HepG2 (cell line): ENCODE measurements around the gene NAP1L1. TPM values are rescaled to one million over a fixed set of nuclear protein-coding genes. Genes with fewer than 3 reads are reported as not detected.

ENCODE experiments used
- HNF4G ChIP-seq, 2 experiments: sonication (generic) in 1 of 2; formaldehyde crosslinking in 1 of 2; IDR thresholded peaks; 2 replicates each; pipeline versions ENCODE4 v1.4.0 to v1.6.1; 2011 to 2020; ENCODE audit warnings: borderline replicate concordance in 2 of 2, low read depth in 2 of 2, mild to moderate bottlenecking in 2 of 2, low read length in 1 of 2, missing genetic modification reagents in 1 of 2, moderate library complexity in 1 of 2
- HNRNPL ChIP-seq: fragments of 200-400 bp; formaldehyde crosslinking; IDR thresholded peaks from 2 replicates; pipeline ENCODE4 v1.6.1; 2017; ENCODE audit warnings: mild to moderate bottlenecking, low read depth, low read length
- KAT7 ChIP-seq: IDR thresholded peaks from 2 replicates; pipeline ENCODE4 v1.6.1; 2018; ENCODE audit warnings: borderline replicate concordance, missing compliant biosample characterization
- KLF12 ChIP-seq: sonication (generic); formaldehyde crosslinking; IDR thresholded peaks from 2 replicates; pipeline ENCODE4 v1.4.0; 2020; ENCODE audit warnings: missing genetic modification reagents, borderline replicate concordance
- NCOA1 ChIP-seq: sonication (generic); formaldehyde crosslinking; IDR thresholded peaks from 2 replicates; pipeline ENCODE4 v1.9.0; 2021; ENCODE audit warnings: missing genetic modification reagents
- NR2F1 ChIP-seq, 2 experiments: fragments of 450-650 bp in 1 of 2; formaldehyde crosslinking in 1 of 2; IDR thresholded peaks; 2 replicates each; pipeline versions ENCODE4 v1.5.0 to v1.6.1; 2016 to 2020; ENCODE audit warnings: mild to moderate bottlenecking in 1 of 2, missing compliant biosample characterization in 1 of 2, missing genetic modification reagents in 1 of 2, moderate library complexity in 1 of 2
- POLR2AphosphoS5 ChIP-seq: IDR thresholded peaks from 2 replicates; pipeline ENCODE4 v1.6.1; 2012; ENCODE audit warnings: low read depth, low read length
- RBM22 ChIP-seq: fragments of 200-400 bp; formaldehyde crosslinking; optimal IDR thresholded peaks from 2 replicates; pipeline ENCODE3; 2017; ENCODE audit warnings: mild to moderate bottlenecking, low read length, moderate library complexity
- U2AF2 ChIP-seq: fragments of 200-400 bp; formaldehyde crosslinking; IDR thresholded peaks from 2 replicates; pipeline ENCODE4 v1.6.1; 2017; ENCODE audit warnings: low read depth, mild to moderate bottlenecking, low read length
- ZNF567 ChIP-seq: sonication (generic); formaldehyde crosslinking; IDR thresholded peaks from 2 replicates; pipeline ENCODE4 v1.8.1; 2023; ENCODE audit warnings: mild to moderate bottlenecking, missing genetic modification reagents, borderline replicate concordance
- ZNF709 ChIP-seq: sonication (generic); formaldehyde crosslinking; IDR thresholded peaks from 2 replicates; pipeline ENCODE4 v1.5.0; 2020; ENCODE audit warnings: mild to moderate bottlenecking, missing genetic modification reagents
- polyA plus RNA-seq, 8 experiments: library from polyadenylated mRNA; depleted of rRNA in 3 of 8; stranded (reverse) in 7 of 8; unstranded in 1 of 8; fragments of >200 nt; fragmentation: Illumina TruSeq in 4 of 8; extraction: Trizol in 4 of 8; gene quantifications; 2 replicates each; pipeline versions ENCODE4 v1.2.1 to v1.2.3, GENCODE V29; 2011 to 2016; ENCODE audit warnings: low read depth in 4 of 8, missing spikeins in 1 of 8, mixed read lengths in 1 of 8; ENCODE audit not compliant: insufficient read depth in 1 of 8
- total RNA-seq, 5 experiments: library from RNA; depleted of rRNA; stranded (reverse); fragments of >200 nt; fragmentation: Illumina TruSeq; extraction: Trizol; gene quantifications; 2 replicates each; pipeline ENCODE4 v1.2.3, GENCODE V29; 2016; ENCODE audit warnings: low read depth in 1 of 5
- TF ChIP-seq, protein P1 (sequence below): sonication (generic); formaldehyde crosslinking; IDR thresholded peaks from one replicate; pipeline ENCODE4 v1.5.1; 2020; ENCODE audit warnings: mild to moderate bottlenecking, missing genetic modification reagents; ENCODE audit errors: not compliant biosample characterization
- TF ChIP-seq, protein P2 (sequence below): sonication (generic); formaldehyde crosslinking; IDR thresholded peaks from 2 replicates; pipeline ENCODE4 v1.5.1; 2020; ENCODE audit warnings: missing genetic modification reagents, mild to moderate bottlenecking, borderline replicate concordance
- TF ChIP-seq, protein P3 (sequence below): fragments of 450-650 bp; IDR thresholded peaks from 2 replicates; pipeline ENCODE4 v1.6.1; 2017

NAP1L1 gene
- total and polyA plus RNA-seq, 2 of the 13 experiments (the other 11 are each of a cell fraction or from before 2014, with no cell fraction given), result 207 to 309 TPM

DNA sequence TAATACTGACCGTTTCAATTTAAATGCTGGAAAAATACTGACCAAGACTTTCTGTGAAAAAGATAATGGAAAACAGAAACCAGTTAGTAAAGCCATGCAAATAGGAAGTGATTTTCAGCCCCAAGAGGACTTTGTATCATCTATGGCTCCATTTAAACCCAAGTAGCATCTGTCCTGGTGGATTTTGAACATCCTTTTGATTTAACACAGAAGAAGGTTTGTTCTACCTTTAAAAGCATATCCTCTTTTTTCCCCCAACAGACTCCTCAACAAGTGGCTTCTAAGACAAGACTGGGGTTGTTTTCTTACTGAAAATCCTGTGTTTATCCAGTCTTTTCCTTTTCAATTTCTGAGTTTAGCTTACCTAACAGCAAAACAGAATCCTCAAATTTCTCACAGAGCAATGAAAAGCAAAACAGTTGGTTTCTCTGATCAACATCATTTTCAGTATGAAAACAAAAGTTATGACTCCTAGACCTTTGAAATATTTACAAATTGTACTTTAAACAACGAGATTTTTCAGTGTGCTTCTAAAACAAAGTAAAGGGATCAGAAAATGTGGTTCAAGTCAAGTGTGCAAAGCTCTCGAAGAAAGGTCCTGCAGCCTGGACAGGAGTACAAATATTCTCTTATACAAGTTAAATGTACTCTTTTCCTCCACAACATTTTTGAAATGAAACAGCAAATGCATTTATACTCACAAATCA, 55.8 kb downstream of the NAP1L1 start (continued):
- no peak for TF ChIP-seq KLF12
- TF ChIP-seq NR2F1 (CRISPR knock-in tag; IDR thresholded peaks at IDR 0.05), result no peak
- TF ChIP-seq HNRNPL, result peak; percentile 80
- TF ChIP-seq, protein P1, sequence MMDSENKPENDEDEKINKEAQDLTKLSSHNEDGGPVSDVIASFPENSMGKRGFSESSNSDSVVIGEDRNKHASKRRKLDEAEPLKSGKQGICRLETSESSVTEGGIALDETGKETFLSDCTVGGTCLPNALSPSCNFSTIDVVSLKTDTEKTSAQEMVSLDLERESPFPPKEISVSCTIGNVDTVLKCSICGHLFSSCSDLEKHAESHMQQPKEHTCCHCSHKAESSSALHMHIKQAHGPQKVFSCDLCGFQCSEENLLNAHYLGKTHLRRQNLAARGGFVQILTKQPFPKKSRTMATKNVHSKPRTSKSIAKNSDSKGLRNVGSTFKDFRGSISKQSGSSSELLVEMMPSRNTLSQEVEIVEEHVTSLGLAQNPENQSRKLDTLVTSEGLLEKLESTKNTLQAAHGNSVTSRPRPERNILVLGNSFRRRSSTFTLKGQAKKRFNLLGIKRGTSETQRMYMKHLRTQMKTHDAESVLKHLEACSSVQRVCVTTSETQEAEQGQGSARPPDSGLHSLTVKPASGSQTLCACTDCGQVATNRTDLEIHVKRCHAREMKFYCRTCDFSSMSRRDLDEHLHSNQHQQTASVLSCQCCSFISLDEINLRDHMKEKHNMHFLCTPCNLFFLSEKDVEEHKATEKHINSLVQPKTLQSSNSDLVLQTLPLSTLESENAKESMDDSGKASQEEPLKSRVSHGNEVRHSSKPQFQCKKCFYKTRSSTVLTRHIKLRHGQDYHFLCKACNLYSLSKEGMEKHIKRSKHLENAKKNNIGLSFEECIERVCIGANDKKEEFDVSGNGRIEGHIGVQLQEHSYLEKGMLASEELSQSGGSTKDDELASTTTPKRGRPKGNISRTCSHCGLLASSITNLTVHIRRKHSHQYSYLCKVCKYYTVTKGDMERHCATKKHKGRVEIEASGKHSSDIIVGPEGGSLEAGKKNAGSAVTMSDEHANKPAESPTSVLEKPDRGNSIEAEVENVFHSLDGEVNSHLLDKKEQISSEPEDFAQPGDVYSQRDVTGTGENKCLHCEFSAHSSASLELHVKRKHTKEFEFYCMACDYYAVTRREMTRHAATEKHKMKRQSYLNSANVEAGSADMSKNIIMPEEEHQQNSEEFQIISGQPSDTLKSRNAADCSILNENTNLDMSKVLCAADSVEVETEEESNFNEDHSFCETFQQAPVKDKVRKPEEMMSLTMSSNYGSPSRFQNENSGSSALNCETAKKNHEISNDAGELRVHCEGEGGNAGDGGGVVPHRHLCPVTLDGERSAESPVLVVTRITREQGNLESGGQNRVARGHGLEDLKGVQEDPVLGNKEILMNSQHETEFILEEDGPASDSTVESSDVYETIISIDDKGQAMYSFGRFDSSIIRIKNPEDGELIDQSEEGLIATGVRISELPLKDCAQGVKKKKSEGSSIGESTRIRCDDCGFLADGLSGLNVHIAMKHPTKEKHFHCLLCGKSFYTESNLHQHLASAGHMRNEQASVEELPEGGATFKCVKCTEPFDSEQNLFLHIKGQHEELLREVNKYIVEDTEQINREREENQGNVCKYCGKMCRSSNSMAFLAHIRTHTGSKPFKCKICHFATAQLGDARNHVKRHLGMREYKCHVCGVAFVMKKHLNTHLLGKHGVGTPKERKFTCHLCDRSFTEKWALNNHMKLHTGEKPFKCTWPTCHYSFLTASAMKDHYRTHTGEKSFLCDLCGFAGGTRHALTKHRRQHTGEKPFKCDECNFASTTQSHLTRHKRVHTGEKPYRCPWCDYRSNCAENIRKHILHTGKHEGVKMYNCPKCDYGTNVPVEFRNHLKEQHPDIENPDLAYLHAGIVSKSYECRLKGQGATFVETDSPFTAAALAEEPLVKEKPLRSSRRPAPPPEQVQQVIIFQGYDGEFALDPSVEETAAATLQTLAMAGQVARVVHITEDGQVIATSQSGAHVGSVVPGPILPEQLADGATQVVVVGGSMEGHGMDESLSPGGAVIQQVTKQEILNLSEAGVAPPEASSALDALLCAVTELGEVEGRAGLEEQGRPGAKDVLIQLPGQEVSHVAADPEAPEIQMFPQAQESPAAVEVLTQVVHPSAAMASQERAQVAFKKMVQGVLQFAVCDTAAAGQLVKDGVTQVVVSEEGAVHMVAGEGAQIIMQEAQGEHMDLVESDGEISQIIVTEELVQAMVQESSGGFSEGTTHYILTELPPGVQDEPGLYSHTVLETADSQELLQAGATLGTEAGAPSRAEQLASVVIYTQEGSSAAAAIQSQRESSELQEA (CRISPR knock-in tag), result no peak
- TF ChIP-seq ZNF709 (CRISPR knock-in tag), result no peak
- TF ChIP-seq U2AF2, result no peak
- TF ChIP-seq, protein P2, sequence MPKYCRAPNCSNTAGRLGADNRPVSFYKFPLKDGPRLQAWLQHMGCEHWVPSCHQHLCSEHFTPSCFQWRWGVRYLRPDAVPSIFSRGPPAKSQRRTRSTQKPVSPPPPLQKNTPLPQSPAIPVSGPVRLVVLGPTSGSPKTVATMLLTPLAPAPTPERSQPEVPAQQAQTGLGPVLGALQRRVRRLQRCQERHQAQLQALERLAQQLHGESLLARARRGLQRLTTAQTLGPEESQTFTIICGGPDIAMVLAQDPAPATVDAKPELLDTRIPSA, result no peak
- peak; percentile 51 for TF ChIP-seq POLR2AphosphoS5
- peak; percentile 35; the same call in 1 of the 2 replicates for TF ChIP-seq HNF4G (IDR thresholded peaks at IDR 0.05; ENCODE audit: borderline replicate concordance, low read depth, low read length)
- TF ChIP-seq HNF4G (CRISPR knock-in tag; IDR thresholded peaks at IDR 0.05; ENCODE audit: borderline replicate concordance, low read depth), result no peak
- TF ChIP-seq, protein P3, sequence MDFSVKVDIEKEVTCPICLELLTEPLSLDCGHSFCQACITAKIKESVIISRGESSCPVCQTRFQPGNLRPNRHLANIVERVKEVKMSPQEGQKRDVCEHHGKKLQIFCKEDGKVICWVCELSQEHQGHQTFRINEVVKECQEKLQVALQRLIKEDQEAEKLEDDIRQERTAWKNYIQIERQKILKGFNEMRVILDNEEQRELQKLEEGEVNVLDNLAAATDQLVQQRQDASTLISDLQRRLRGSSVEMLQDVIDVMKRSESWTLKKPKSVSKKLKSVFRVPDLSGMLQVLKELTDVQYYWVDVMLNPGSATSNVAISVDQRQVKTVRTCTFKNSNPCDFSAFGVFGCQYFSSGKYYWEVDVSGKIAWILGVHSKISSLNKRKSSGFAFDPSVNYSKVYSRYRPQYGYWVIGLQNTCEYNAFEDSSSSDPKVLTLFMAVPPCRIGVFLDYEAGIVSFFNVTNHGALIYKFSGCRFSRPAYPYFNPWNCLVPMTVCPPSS, result no peak
- peak; percentile 42 for TF ChIP-seq RBM22
- no peak for TF ChIP-seq KAT7 (CRISPR knock-in tag)
- no peak for TF ChIP-seq NCOA1
- TF ChIP-seq ZNF567, result no peak
